T-helper 17 cell (primary cell): Measurements from ENCODE around the gene TNPO1. TPM values are rescaled to one million over a fixed set of nuclear protein-coding genes. Genes with fewer than 3 reads are reported as not detected.

Experiments used
- ATAC-seq: fragments of 150-1000 bp; cut with Tn5 transposase; 2 replicates; pipeline ENCODE4 v1.10.0; 2021; ENCODE audit warnings: mild to moderate bottlenecking, moderate library complexity
- DNase-seq, 3 donors: peaks; one replicate each; pipeline versions ENCODE4 v3.0.0 to v3.0.0-alpha.2; 2020 to 2021
- H3K9me3 ChIP-seq: one replicate; pipeline ENCODE4 v1.7.0; 2013; ENCODE audit warnings: low read length, mild to moderate bottlenecking; ENCODE audit not compliant: control insufficient read depth, poor library complexity, severe bottlenecking
- H3K27ac Mint-ChIP-seq: one replicate; pipeline ENCODE4 v1.8.0; 2022; ENCODE audit warnings: mild to moderate bottlenecking, moderate library complexity, mixed read lengths
- H3K27me3 Mint-ChIP-seq: one replicate; pipeline ENCODE4 v1.8.0; 2022; ENCODE audit warnings: mixed read lengths
- H3K36me3 Mint-ChIP-seq: one replicate; pipeline ENCODE4 v1.8.0; 2022; ENCODE audit warnings: low read depth, mixed read lengths
- H3K4me1 Mint-ChIP-seq: one replicate; pipeline ENCODE4 v1.8.0; 2022; ENCODE audit warnings: mild to moderate bottlenecking, mixed read lengths
- H3K4me3 Mint-ChIP-seq: one replicate; pipeline ENCODE4 v1.8.0; 2022; ENCODE audit warnings: mild to moderate bottlenecking, moderate library complexity, mixed read lengths
- total RNA-seq, 4 donors: library from RNA in 2 of 4; stranded (reverse) in 2 of 4; gene quantifications; one replicate each; pipeline ENCODE4 v1.2.3 and lab custom pipeline; 2022 to 2026

The TNPO1 gene
- total RNA-seq, 2 donors from 2014 or later = 66.3 to 73.2 TPM

GRCh38 chr5:72848474-72849428, 32.3 kb downstream of the TNPO1 start:
- peak overlapping the region; percentile 97 for H3K4me3 Mint-ChIP-seq
- peak; percentile 22 to 41 (median 35) for DNase-seq
- H3K27ac Mint-ChIP-seq = peak overlapping the region; percentile 95
- ATAC-seq = peak; percentile 52
- H3K36me3 Mint-ChIP-seq = peaks cover 2% of the 10 kb centered on the region
- no peaks in the 10 kb centered on the region for H3K9me3 ChIP-seq
- H3K4me1 Mint-ChIP-seq = peaks cover 31% of the 10 kb centered on the region
- H3K27me3 Mint-ChIP-seq = no peaks in the 10 kb centered on the region

- no peaks in the 10 kb centered on the region for H3K9me3 ChIP-seq
- DNase-seq = no peak
- no peak for ATAC-seq
- Mint-ChIP-seq H3K27ac (peak overlapping the region; percentile 71), H3K27me3 (no peaks in the 10 kb centered on the region), H3K4me1 (peaks cover 28% of the 10 kb centered on the region), H3K4me3 (peak overlapping the region; percentile 92), H3K36me3 (peaks cover 2% of the 10 kb centered on the region)
Observed at GRCh38 chr5:72849546-72849945, 33.1 kb downstream of the TNPO1 start.

GRCh38 chr5:72850113-72850512, 33.7 kb downstream of the TNPO1 start:
- peaks cover 26% of the 10 kb centered on the region for H3K4me1 Mint-ChIP-seq
- H3K9me3 ChIP-seq = no peaks in the 10 kb centered on the region
- H3K36me3 Mint-ChIP-seq = peaks cover 2% of the 10 kb centered on the region
- H3K4me3 Mint-ChIP-seq = peak overlapping the region; percentile 76
- no peak for DNase-seq
- H3K27me3 Mint-ChIP-seq = no peaks in the 10 kb centered on the region
- no peak for ATAC-seq
- H3K27ac Mint-ChIP-seq = peak overlapping the region; percentile 59

- H3K9me3 ChIP-seq = no peaks in the 10 kb centered on the region
- no peak overlapping the region for H3K4me3 Mint-ChIP-seq
- no peak overlapping the region for H3K27ac Mint-ChIP-seq
Observed at GRCh38 chr5:72852356-72852755, 35.9 kb downstream of the TNPO1 start.

DNA sequence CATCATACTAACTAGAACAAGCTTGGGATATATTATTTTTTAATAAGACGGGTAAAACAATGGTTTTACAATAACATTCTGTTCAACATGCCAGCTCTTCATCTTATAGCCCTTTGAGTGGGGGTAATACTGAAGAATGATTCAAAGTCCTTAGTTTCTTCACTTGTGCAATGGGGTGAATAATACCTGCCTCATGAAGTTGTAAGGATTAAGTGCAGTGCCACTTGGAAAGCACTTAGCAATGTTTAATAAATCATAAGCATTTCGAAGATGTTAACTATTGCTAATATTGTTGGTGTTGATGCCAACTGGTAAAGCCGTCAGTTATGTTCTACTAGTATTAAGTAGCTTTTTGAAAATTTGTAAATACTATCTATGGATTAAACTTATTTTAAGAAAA, 38.0 kb downstream of the TNPO1 start:
- H3K4me1 Mint-ChIP-seq = peaks cover 37% of the 10 kb centered on the region
- no peak for DNase-seq
- no peak overlapping the region for H3K27ac Mint-ChIP-seq
- no peaks in the 10 kb centered on the region for H3K36me3 Mint-ChIP-seq
- no peaks in the 10 kb centered on the region for H3K27me3 Mint-ChIP-seq
- ATAC-seq = no peak
- H3K9me3 ChIP-seq = no peaks in the 10 kb centered on the region
- no peak overlapping the region for H3K4me3 Mint-ChIP-seq

More at GRCh38 chr5:72852356-72852755, 35.9 kb downstream of the TNPO1 start:
- Mint-ChIP-seq H3K36me3 (no peaks in the 10 kb centered on the region), H3K27me3 (no peaks in the 10 kb centered on the region), H3K4me1 (peaks cover 33% of the 10 kb centered on the region)
- ATAC-seq (no peak), DNase-seq (no peak)

- no peaks in the 10 kb centered on the region for H3K9me3 ChIP-seq
- Mint-ChIP-seq H3K36me3 (no peaks in the 10 kb centered on the region), H3K27me3 (no peaks in the 10 kb centered on the region), H3K4me1 (peaks cover 30% of the 10 kb centered on the region), H3K27ac (peak overlapping the region; percentile 11), H3K4me3 (no peak overlapping the region)
- ATAC-seq (no peak), DNase-seq (no peak)
Observed at GRCh38 chr5:72855821-72856220, 39.4 kb downstream of the TNPO1 start.

- H3K4me1 Mint-ChIP-seq = peaks cover 27% of the 10 kb centered on the region
- ATAC-seq (no peak), DNase-seq (no peak)
- no peaks in the 10 kb centered on the region for H3K27me3 Mint-ChIP-seq
- no peak overlapping the region for H3K4me3 Mint-ChIP-seq
- H3K27ac Mint-ChIP-seq = peak overlapping the region; percentile 9
- no peaks in the 10 kb centered on the region for H3K9me3 ChIP-seq
- H3K36me3 Mint-ChIP-seq = no peaks in the 10 kb centered on the region
Observed at GRCh38 chr5:72857396-72857795, 40.9 kb downstream of the TNPO1 start.

- Mint-ChIP-seq H3K36me3 (no peaks in the 10 kb centered on the region), H3K4me3 (no peak overlapping the region), H3K27me3 (no peaks in the 10 kb centered on the region), H3K4me1 (peaks cover 20% of the 10 kb centered on the region), H3K27ac (no peak overlapping the region)
- DNase-seq (no peak), ATAC-seq (no peak)
- H3K9me3 ChIP-seq = no peaks in the 10 kb centered on the region
Observed at GRCh38 chr5:72859127-72859526, 42.7 kb downstream of the TNPO1 start.

GRCh38 chr5:72860499-72860898, 44.0 kb downstream of the TNPO1 start:
- H3K9me3 ChIP-seq = no peaks in the 10 kb centered on the region
- Mint-ChIP-seq H3K36me3 (no peaks in the 10 kb centered on the region), H3K4me1 (peaks cover 20% of the 10 kb centered on the region), H3K27ac (no peak overlapping the region), H3K27me3 (no peaks in the 10 kb centered on the region), H3K4me3 (no peak overlapping the region)
- DNase-seq (no peak), ATAC-seq (no peak)

- no peak overlapping the region for H3K4me3 Mint-ChIP-seq
- no peak for DNase-seq
- H3K9me3 ChIP-seq = no peaks in the 10 kb centered on the region
- H3K36me3 Mint-ChIP-seq = peaks cover 4% of the 10 kb centered on the region
- no peaks in the 10 kb centered on the region for H3K27me3 Mint-ChIP-seq
- peaks cover 18% of the 10 kb centered on the region for H3K4me1 Mint-ChIP-seq
- peak overlapping the region; percentile 2 for H3K27ac Mint-ChIP-seq
- no peak for ATAC-seq
Observed at GRCh38 chr5:72871366-72872024, 55.0 kb downstream of the TNPO1 start.

- Mint-ChIP-seq H3K27ac (no peak overlapping the region), H3K27me3 (no peaks in the 10 kb centered on the region), H3K4me3 (no peak overlapping the region), H3K4me1 (peaks cover 7% of the 10 kb centered on the region), H3K36me3 (peaks cover 10% of the 10 kb centered on the region)
- H3K9me3 ChIP-seq = no peaks in the 10 kb centered on the region
- no peak for DNase-seq
- no peak for ATAC-seq
Observed at GRCh38 chr5:72878854-72879253, 62.4 kb downstream of the TNPO1 start.

DNA sequence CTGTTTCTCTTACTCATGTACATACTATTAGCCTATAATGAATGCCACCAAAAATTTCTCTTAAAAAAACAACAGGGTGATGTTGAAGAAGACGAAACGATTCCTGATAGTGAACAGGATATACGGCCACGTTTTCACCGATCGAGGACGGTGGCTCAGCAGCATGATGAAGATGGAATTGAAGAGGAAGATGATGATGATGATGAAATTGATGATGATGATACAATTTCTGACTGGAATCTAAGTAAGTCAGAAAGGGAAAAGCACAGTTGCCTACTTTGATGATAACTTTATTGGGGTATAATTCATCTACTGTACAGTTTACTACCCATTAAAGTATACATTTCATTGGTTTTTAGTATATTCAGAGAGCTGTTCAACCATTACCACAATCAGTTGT, 66.5 kb downstream of the TNPO1 start:
- DNase-seq (no peak), ATAC-seq (no peak)
- Mint-ChIP-seq H3K27ac (no peak overlapping the region), H3K27me3 (no peaks in the 10 kb centered on the region), H3K36me3 (peaks cover 12% of the 10 kb centered on the region), H3K4me3 (no peak overlapping the region), H3K4me1 (peaks cover 7% of the 10 kb centered on the region)
- no peaks in the 10 kb centered on the region for H3K9me3 ChIP-seq

DNA sequence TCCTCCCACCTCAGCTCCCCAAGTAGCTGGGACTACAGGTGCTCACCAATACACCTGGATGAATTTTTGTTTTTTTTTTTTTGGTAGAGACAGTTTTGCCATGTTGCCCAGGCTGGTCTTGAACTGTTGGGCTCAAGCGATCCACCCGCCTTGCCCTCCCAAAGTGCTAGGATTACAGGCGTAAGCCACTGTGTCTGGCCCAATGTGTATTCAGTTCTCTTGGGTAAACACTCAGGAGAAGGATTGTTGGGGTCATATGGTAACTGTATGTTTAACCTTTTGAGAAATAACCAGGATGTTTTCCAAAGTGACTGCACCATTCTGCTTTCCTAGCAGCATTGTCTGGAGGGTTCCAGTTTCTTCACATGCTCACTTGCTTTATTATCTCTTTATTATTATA, 67.4 kb downstream of the TNPO1 start:
- ATAC-seq (no peak), DNase-seq (no peak)
- Mint-ChIP-seq H3K4me3 (no peak overlapping the region), H3K27ac (no peak overlapping the region), H3K36me3 (peaks cover 12% of the 10 kb centered on the region), H3K27me3 (no peaks in the 10 kb centered on the region), H3K4me1 (peaks cover 7% of the 10 kb centered on the region)
- no peaks in the 10 kb centered on the region for H3K9me3 ChIP-seq
